Peyer's patch (tissue), 4 donors: Measurements from ENCODE around the gene MAP4K1.

Experiments used
- POLR2A ChIP-seq, 2 donors: fragments of 450-650 bp; IDR thresholded peaks; one replicate each; pipeline ENCODE4 v1.5.1; 2017; ENCODE audit warnings: antibody characterized with exemption in 2 of 2, mild to moderate bottlenecking in 2 of 2, moderate library complexity in 2 of 2
- TF ChIP-seq, protein P1 (sequence below), 6 experiments: fragments of 450-650 bp in 4 of 6; fragments of 200-600 bp in 2 of 6; sonication (generic) in 1 of 6; IDR thresholded peaks; one replicate each; pipeline ENCODE4 v1.5.1; 2017 to 2019; ENCODE audit warnings: antibody characterized with exemption in 6 of 6, mild to moderate bottlenecking in 3 of 6, moderate library complexity in 1 of 6

DNA sequence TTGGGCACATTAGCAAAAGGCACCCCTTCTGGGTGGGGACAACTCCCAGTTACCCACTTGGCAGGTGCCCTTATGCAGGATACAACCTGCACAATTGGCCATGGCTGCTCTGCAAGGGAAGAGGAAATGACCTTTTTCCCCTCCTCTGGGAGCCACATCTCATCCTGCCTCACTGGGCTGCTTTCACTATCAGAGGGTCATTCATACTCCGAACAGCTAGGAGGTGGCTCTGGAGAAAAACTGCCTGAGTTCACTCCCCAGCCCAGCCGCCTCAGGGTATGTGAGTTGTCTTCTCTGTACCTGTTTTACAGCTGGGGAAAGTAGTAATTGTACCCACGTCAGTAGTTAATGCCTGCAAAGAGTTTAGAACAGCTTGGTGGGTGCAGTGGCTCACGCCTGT is 22.6 kb upstream of the MAP4K1 start:
- TF ChIP-seq, protein P1, sequence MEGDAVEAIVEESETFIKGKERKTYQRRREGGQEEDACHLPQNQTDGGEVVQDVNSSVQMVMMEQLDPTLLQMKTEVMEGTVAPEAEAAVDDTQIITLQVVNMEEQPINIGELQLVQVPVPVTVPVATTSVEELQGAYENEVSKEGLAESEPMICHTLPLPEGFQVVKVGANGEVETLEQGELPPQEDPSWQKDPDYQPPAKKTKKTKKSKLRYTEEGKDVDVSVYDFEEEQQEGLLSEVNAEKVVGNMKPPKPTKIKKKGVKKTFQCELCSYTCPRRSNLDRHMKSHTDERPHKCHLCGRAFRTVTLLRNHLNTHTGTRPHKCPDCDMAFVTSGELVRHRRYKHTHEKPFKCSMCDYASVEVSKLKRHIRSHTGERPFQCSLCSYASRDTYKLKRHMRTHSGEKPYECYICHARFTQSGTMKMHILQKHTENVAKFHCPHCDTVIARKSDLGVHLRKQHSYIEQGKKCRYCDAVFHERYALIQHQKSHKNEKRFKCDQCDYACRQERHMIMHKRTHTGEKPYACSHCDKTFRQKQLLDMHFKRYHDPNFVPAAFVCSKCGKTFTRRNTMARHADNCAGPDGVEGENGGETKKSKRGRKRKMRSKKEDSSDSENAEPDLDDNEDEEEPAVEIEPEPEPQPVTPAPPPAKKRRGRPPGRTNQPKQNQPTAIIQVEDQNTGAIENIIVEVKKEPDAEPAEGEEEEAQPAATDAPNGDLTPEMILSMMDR (IDR thresholded peaks at IDR 0.05) = peak in 3 of 6 experiments; percentile 21 to 33 (median 26)
- TF ChIP-seq POLR2A (IDR thresholded peaks at IDR 0.05) = peak in 1 of 2 donors; percentile 1
